Natural killer cell (primary cell): Measurements from ENCODE around the gene MEF2B. TPM values are rescaled to one million over a fixed set of nuclear protein-coding genes. Genes with fewer than 3 reads are reported as not detected.

Experiments used
- ATAC-seq, 3 donors: fragments of 150-1000 bp in 2 of 3; fragments of 200-7000 bp in 1 of 3; cut with Tn5 transposase; 1 replicate in 1 of 3; 2 replicates in 2 of 3; pipeline ENCODE4 v1.10.0; 2021; ENCODE audit warnings: mild to moderate bottlenecking in 2 of 3, moderate library complexity in 2 of 3
- DNase-seq, 2 donors: peaks; one replicate each; pipeline versions ENCODE4 v3.0.0 to v3.0.0-alpha.2; 2013 to 2021; ENCODE audit warnings: mixed read lengths in 1 of 2
- H3K27ac ChIP-seq: one replicate; pipeline ENCODE4 v1.5.1; 2013; ENCODE audit warnings: mild to moderate bottlenecking, low read length
- H3K27me3 ChIP-seq: one replicate; pipeline ENCODE4 v1.6.1; 2013; ENCODE audit warnings: low read length; ENCODE audit not compliant: control insufficient read depth, insufficient read depth
- H3K36me3 ChIP-seq: one replicate; pipeline ENCODE4 v1.6.1; 2013; ENCODE audit warnings: low read length; ENCODE audit not compliant: control insufficient read depth, insufficient read depth
- H3K4me1 ChIP-seq: one replicate; pipeline ENCODE4 v1.6.1; 2013; ENCODE audit warnings: low read length; ENCODE audit not compliant: control insufficient read depth, insufficient read depth
- H3K4me3 ChIP-seq: one replicate; pipeline ENCODE4 v1.5.1; 2013; ENCODE audit warnings: low read length
- H3K9me3 ChIP-seq: one replicate; pipeline ENCODE4 v1.6.1; 2013; ENCODE audit warnings: low read length; ENCODE audit not compliant: control insufficient read depth, insufficient read depth
- H3K27ac Mint-ChIP-seq, 2 donors: one replicate each; pipeline ENCODE4 v1.8.0; 2022; ENCODE audit warnings: mild to moderate bottlenecking in 2 of 2, mixed read lengths in 2 of 2, moderate library complexity in 1 of 2
- H3K27me3 Mint-ChIP-seq, 2 donors: one replicate each; pipeline ENCODE4 v1.8.0; 2022; ENCODE audit warnings: low read depth in 2 of 2, mixed read lengths in 2 of 2
- H3K36me3 Mint-ChIP-seq: one replicate; pipeline ENCODE4 v1.8.0; 2022; ENCODE audit warnings: mixed read lengths
- H3K4me1 Mint-ChIP-seq, 2 donors: one replicate each; pipeline ENCODE4 v1.8.0; 2022; ENCODE audit warnings: mixed read lengths in 2 of 2
- H3K4me3 Mint-ChIP-seq: one replicate; pipeline ENCODE4 v1.8.0; 2022; ENCODE audit warnings: mild to moderate bottlenecking, moderate library complexity, mixed read lengths
- H3K9me3 Mint-ChIP-seq, 2 donors: one replicate each; pipeline ENCODE4 v1.8.0; 2022; ENCODE audit warnings: mixed read lengths in 2 of 2
- WGBS: methylation state at CpG from one replicate; pipeline ENCODE4 v1.1.7; 2013; ENCODE audit warnings: missing lambda C conversion rate; ENCODE audit not compliant: insufficient coverage; 5-methylcytosine and 5-hydroxymethylcytosine counted together
- intact Hi-C: fragments of 100-400 bp; cut with micrococcal nuclease; formaldehyde crosslinking; loops from one replicate; pipeline ENCODE4 v1.14.2; 2022
- total RNA-seq, 4 donors: library from RNA; stranded (reverse); fragments of 120-200 nt in 1 of 4; gene quantifications; one replicate each; pipeline versions ENCODE4 v1.2.3 to v1.2.4, GENCODE V29; 2013 to 2022
- TF ChIP-seq, protein P1 (sequence below): fragments of 200-600 bp; IDR thresholded peaks from one replicate; pipeline ENCODE4 v1.8.0; 2022; ENCODE audit warnings: antibody characterized with exemption

Gene MEF2B
- total RNA-seq, 3 donors from 2014 or later (not counting 1 experiment from before 2014, with no cell fraction given): 4.7 to 7.0 (median 5.6) TPM

DNA sequence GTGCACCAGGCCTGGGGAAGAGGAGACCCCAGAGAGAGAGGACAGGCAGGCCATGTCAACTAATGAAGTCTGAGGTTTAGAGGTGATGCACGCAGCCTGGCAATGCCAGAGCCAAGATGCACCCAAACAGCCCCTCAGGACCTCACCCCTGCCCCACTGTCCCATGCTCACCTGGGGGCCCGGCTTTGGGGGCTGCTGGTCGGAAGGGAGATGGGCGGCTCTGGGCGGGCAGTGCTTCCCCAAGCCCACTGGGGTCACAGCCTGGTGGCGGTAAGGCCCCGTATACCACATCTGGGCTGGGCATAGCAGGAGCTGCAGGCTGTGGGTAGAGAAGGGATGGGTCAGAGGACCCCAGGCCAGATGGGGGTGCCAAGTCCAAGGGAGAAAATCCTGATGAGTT, 23.2 kb downstream of the MEF2B start:
- H3K27ac ChIP-seq: no peak overlapping the region
- intact Hi-C loops: loop anchor here (1.0 to 2.0 kb wide), 2 partner anchors 78 to 343 kb away; no protein-coding TSS in a partner anchor
- H3K27me3 ChIP-seq: no peaks in the 10 kb centered on the region
- Mint-ChIP-seq H3K36me3 (no peaks in the 10 kb centered on the region), H3K27me3 (no peaks in the 10 kb centered on the region), H3K9me3 (no peaks in the 10 kb centered on the region), H3K4me1 (peaks cover 0 to 5% of the 10 kb centered on the region in 2 donors), H3K4me3 (no peak overlapping the region), H3K27ac (no peak overlapping the region)
- H3K4me3 ChIP-seq: no peak overlapping the region
- ATAC-seq: no peak
- TF ChIP-seq, protein P1, sequence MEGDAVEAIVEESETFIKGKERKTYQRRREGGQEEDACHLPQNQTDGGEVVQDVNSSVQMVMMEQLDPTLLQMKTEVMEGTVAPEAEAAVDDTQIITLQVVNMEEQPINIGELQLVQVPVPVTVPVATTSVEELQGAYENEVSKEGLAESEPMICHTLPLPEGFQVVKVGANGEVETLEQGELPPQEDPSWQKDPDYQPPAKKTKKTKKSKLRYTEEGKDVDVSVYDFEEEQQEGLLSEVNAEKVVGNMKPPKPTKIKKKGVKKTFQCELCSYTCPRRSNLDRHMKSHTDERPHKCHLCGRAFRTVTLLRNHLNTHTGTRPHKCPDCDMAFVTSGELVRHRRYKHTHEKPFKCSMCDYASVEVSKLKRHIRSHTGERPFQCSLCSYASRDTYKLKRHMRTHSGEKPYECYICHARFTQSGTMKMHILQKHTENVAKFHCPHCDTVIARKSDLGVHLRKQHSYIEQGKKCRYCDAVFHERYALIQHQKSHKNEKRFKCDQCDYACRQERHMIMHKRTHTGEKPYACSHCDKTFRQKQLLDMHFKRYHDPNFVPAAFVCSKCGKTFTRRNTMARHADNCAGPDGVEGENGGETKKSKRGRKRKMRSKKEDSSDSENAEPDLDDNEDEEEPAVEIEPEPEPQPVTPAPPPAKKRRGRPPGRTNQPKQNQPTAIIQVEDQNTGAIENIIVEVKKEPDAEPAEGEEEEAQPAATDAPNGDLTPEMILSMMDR: no peak
- WGBS: 97% methylated on average over 7 of the region's 7 CpGs
- H3K36me3 ChIP-seq: peaks cover 2% of the 10 kb centered on the region
- no peak for DNase-seq
- peaks cover 11% of the 10 kb centered on the region for H3K4me1 ChIP-seq
- H3K9me3 ChIP-seq: no peaks in the 10 kb centered on the region

GRCh38 chr19:19145684-19146608, 24.1 kb downstream of the MEF2B start:
- H3K4me3 Mint-ChIP-seq: no peak overlapping the region
- no peaks in the 10 kb centered on the region for H3K9me3 Mint-ChIP-seq
- peak overlapping the region in 1 of 2 donors; percentile 38 for H3K27ac Mint-ChIP-seq
- Histone ChIP-seq H3K4me3 (no peak overlapping the region), H3K27me3 (no peaks in the 10 kb centered on the region), H3K36me3 (peaks cover 2% of the 10 kb centered on the region), H3K27ac (no peak overlapping the region), H3K9me3 (no peaks in the 10 kb centered on the region), H3K4me1 (peaks cover 8% of the 10 kb centered on the region)
- DNase-seq (peak; percentile 84 to 88), ATAC-seq (peak; percentile 85 to 99 (median 94))
- TF ChIP-seq, protein P1: peak; percentile 77
- intact Hi-C loops: loop anchor here (1.0 to 2.0 kb wide), 2 partner anchors 79 to 344 kb away; no protein-coding TSS in a partner anchor
- H3K4me1 Mint-ChIP-seq: peaks cover 0 to 5% of the 10 kb centered on the region in 2 donors
- H3K36me3 Mint-ChIP-seq: no peaks in the 10 kb centered on the region
- WGBS: 52% methylated on average over 45 of the region's 47 CpGs
- no peaks in the 10 kb centered on the region for H3K27me3 Mint-ChIP-seq

- H3K27me3 Mint-ChIP-seq: no peaks in the 10 kb centered on the region
- WGBS: 94% methylated on average over 17 of the region's 17 CpGs
- ATAC-seq (no peak), DNase-seq (no peak)
- Histone ChIP-seq H3K4me1 (peaks cover 8% of the 10 kb centered on the region), H3K27ac (no peak overlapping the region), H3K4me3 (no peak overlapping the region), H3K9me3 (no peaks in the 10 kb centered on the region), H3K27me3 (no peaks in the 10 kb centered on the region), H3K36me3 (peaks cover 2% of the 10 kb centered on the region)
- H3K4me3 Mint-ChIP-seq: no peak overlapping the region
- peak overlapping the region in 1 of 2 donors; percentile 24 for H3K27ac Mint-ChIP-seq
- H3K36me3 Mint-ChIP-seq: no peaks in the 10 kb centered on the region
- TF ChIP-seq, protein P1: no peak
- H3K9me3 Mint-ChIP-seq: no peaks in the 10 kb centered on the region
- H3K4me1 Mint-ChIP-seq: peaks cover 0 to 5% of the 10 kb centered on the region in 2 donors
- intact Hi-C loops: no loop called here
Observed at GRCh38 chr19:19145281-19145680, 24.8 kb downstream of the MEF2B start.
